Measurements from ENCODE around the gene TSKU. TPM values are rescaled to one million over a fixed set of nuclear protein-coding genes. Genes with fewer than 3 reads are reported as not detected.
A peak's percentile ranks its signal among the peaks of the same experiment; 100 is the strongest.

The TSKU gene
- total RNA-seq, 3 donors from 2014 or later = 51.1 to 360 (median 65.1) TPM

DNA sequence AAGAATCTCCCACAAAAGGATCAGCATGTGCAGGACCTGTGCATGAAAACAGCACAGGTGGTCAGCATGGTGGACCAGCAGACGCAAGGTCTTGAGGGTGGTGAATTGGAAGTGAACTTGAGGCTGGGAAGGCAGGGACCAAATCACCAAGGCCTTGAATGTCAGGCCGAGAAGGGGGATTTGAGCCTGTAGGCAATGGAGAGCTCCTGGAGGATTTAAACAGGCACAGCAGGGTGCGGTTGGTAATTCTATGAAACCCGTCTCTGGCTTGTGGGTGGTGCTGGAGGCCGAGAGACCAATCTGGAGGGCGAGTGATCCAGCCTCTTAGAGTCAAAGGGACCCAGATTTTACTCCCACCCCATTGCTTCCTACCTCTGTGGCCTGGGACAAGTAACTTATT lies 2.4 kb downstream of the TSKU start:
- no peaks in the 10 kb centered on the region for H3K27me3 ChIP-seq
- H3K27ac ChIP-seq = peak overlapping the region; percentile 93 to 99
- H3K9me3 ChIP-seq = no peaks in the 10 kb centered on the region
- TF ChIP-seq POLR2A (IDR thresholded peaks at IDR 0.05) = no peak
- TF ChIP-seq POLR2AphosphoS5 (IDR thresholded peaks at IDR 0.05) = no peak
- no peak for TF ChIP-seq CTCF (IDR thresholded peaks at IDR 0.05)
- intact Hi-C loops (cut with DNase I; ENCODE audit: low total_unique reads) = no loop called here
- H3K4me1 ChIP-seq = peaks cover 28 to 51% of the 10 kb centered on the region in 2 donors
- DNase-seq (ENCODE audit: low spot score in 2 of 2) = no peak
- peak overlapping the region; percentile 90 to 94 (median 90) for H3K4me3 ChIP-seq
- H3K36me3 ChIP-seq = no peaks in the 10 kb centered on the region

DNA sequence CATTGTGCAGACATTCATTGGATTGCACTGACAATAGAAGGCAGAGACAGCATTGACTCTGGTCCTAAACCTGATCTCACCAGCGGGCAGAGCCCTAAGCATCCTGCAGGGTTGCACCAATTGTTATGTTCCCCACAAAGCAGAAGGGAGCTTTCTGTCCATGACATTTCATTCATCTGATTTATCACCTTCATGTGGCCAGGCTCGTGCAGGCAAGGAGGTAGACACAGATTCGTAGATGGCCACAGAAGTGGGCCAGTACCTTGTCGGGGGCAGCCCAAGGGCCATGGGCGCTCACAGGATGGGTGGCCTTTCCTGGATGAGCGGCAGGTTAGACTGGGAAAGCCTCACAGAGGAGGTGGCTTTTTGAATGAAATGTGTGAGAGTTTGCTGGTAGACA lies 2.9 kb downstream of the TSKU start:
- DNase-seq (ENCODE audit: low spot score in 2 of 2) = no peak
- no peaks in the 10 kb centered on the region for H3K27me3 ChIP-seq
- H3K36me3 ChIP-seq = no peaks in the 10 kb centered on the region
- no peaks in the 10 kb centered on the region for H3K9me3 ChIP-seq
- H3K4me1 ChIP-seq = peaks cover 28 to 51% of the 10 kb centered on the region in 2 donors
- intact Hi-C loops (cut with DNase I; ENCODE audit: low total_unique reads) = no loop called here
- peak overlapping the region; percentile 87 to 91 for H3K27ac ChIP-seq
- no peak for TF ChIP-seq POLR2AphosphoS5 (IDR thresholded peaks at IDR 0.05)
- TF ChIP-seq POLR2A (IDR thresholded peaks at IDR 0.05) = no peak
- no peak for TF ChIP-seq CTCF (IDR thresholded peaks at IDR 0.05)
- H3K4me3 ChIP-seq = peak overlapping the region; percentile 90 to 94 (median 90)

DNA sequence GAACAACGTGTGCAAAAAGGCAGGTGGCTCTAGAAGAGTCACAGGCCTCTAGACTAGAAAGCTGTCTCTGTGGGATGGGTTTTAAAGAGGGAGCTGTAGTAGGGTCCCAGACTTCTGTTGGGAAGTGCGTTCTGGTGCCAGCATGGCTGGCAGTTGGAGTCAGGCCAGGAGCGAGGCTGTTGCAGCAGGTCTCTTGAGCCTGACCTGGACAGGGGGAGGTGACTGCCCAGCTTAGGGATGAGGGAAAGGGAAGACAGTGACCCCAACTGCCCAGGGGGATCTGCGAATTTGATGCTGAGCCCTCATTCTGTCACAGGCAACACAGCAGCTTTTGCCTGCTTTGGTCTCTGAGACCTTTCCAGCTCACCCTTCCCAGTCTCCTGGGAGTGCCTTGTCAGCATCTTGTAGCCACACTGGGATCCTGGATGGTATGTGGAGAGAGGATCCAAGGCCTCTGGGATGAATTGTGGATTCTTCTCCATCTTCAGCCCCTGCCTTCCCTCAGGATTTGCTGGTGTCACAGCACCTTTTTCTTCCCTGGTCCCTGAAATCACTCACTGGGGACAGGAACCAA lies 3.4 kb downstream of the TSKU start:
- H3K27me3 ChIP-seq = no peaks in the 10 kb centered on the region
- no peak for DNase-seq (ENCODE audit: low spot score in 2 of 2)
- no peaks in the 10 kb centered on the region for H3K9me3 ChIP-seq
- intact Hi-C loops (cut with DNase I; ENCODE audit: low total_unique reads) = no loop called here
- H3K4me1 ChIP-seq = peaks cover 24 to 48% of the 10 kb centered on the region in 2 donors
- no peaks in the 10 kb centered on the region for H3K36me3 ChIP-seq
- H3K27ac ChIP-seq = peak overlapping the region; percentile 87 to 91
- TF ChIP-seq POLR2A (IDR thresholded peaks at IDR 0.05) (no peak), CTCF (IDR thresholded peaks at IDR 0.05) (no peak), POLR2AphosphoS5 (IDR thresholded peaks at IDR 0.05) (no peak)
- peak overlapping the region; percentile 90 to 94 (median 90) for H3K4me3 ChIP-seq

DNA sequence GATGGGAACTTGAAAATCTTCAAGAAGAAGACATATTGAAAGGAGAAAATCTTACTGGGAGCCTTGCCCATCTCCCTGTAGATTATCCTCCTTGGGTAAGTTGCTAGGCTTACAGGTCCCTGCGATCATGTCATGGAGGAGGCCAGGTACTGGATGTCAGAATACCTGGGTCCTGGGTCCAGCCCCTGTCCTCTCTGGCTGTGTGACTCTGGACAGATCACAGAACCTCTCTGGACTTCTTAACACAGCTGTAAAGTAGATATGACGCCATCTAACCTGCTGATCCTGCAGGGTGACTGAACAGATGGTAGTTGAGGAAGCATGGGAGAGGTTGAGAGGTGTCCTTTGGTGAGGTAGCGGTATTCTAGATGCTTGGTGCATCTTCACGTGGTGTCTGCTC lies 4.1 kb downstream of the TSKU start:
- intact Hi-C loops (cut with DNase I; ENCODE audit: low total_unique reads) = no loop called here
- peak overlapping the region; percentile 87 to 91 for H3K27ac ChIP-seq
- no peaks in the 10 kb centered on the region for H3K27me3 ChIP-seq
- DNase-seq (ENCODE audit: low spot score in 2 of 2) = peak in 1 of 2 donors; percentile 24
- H3K4me1 ChIP-seq = peaks cover 24 to 41% of the 10 kb centered on the region in 2 donors
- H3K36me3 ChIP-seq = no peaks in the 10 kb centered on the region
- H3K9me3 ChIP-seq = no peaks in the 10 kb centered on the region
- TF ChIP-seq POLR2AphosphoS5 (IDR thresholded peaks at IDR 0.05) (no peak), CTCF (IDR thresholded peaks at IDR 0.05) (no peak), POLR2A (IDR thresholded peaks at IDR 0.05) (no peak)
- H3K4me3 ChIP-seq = peak overlapping the region in 1 of 3 donors; percentile 49

DNA sequence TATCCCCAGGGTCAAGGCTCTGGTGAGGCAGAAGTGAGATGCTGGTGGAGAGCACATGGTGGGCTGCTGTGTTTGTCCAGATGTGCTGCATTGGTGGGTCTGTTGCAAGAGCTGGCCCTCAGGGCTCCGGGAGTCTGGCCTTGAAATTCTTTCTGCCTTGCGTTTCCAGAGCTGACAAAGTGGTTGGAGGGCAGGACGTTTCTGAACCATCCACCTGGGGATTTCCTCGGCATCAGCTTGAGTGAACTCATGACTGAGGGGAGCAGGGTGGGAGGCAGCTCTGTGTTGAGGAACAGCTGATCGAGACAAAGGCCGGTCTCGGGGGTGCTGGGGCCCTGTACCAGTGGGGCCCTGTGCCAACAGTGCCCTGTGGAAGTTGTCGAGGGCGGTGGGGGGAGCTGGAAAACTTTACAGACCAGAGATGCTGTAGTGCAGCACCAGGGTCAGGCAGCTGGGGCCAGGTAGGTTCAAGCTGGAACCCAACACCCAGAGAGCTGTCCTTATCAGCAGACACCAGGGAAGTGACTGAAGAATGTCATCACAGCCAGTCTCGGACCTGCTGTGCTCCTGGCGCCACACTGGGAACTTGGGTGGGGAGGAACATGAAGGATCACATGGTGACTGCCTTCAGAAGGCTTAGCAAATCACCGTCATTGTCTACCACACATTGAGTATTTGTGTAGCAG lies 4.9 kb downstream of the TSKU start:
- H3K9me3 ChIP-seq = no peaks in the 10 kb centered on the region
- H3K27ac ChIP-seq = peak overlapping the region; percentile 87 to 91
- H3K27me3 ChIP-seq = no peaks in the 10 kb centered on the region
- peak overlapping the region in 2 of 3 donors; percentile 21 to 49 for H3K4me3 ChIP-seq
- TF ChIP-seq POLR2AphosphoS5 (IDR thresholded peaks at IDR 0.05) (no peak), CTCF (IDR thresholded peaks at IDR 0.05) (no peak), POLR2A (IDR thresholded peaks at IDR 0.05) (no peak)
- DNase-seq (ENCODE audit: low spot score in 2 of 2) = peak; percentile 50 to 53
- no peaks in the 10 kb centered on the region for H3K36me3 ChIP-seq
- intact Hi-C loops (cut with DNase I; ENCODE audit: low total_unique reads) = no loop called here
- peaks cover 20 to 47% of the 10 kb centered on the region in 2 donors for H3K4me1 ChIP-seq
